ENCODE results near the gene ZNF816.

DNA sequence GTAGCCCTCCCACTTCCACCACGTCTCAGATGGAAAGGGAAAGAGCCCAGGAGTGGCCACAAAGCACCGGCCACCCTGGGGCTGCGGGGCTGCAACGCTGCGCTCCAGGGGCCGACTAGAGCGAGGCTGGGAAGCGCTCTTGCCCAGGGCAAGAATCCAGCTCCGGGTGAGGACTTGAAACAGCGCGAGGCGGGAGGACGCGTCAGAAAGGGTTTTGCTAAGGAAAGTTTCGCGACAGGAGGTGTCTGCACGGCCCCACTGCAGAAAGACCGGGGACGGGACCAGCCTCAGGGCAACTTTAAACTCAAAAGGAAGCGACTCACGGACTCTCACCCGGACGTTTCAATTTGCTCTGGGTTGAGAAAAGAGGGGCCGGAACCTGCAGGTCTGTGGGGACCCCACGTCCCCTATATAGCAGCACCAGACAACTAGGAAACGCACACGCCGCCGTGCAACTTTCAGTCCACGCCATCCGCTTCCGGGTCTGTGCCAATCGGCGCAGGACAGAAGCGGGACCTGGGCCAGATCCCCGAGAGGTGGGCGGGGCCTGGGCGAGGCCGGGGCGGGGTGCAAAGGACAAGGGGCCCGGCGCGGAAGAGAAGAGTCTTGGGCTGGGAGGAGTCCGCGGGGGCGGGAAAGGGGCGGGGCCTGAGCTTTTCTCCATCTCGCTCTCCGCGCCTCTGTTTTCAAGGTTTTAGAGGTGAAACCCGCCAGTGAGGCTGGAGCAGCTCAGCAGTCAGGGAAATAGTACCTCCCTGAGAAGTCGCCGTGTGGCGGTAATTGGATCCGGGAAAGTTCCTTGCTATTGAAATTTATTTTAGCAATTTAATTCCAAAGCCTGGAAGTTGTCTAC is at the start of gene ZNF816:
- TF ChIP-seq, protein P1, sequence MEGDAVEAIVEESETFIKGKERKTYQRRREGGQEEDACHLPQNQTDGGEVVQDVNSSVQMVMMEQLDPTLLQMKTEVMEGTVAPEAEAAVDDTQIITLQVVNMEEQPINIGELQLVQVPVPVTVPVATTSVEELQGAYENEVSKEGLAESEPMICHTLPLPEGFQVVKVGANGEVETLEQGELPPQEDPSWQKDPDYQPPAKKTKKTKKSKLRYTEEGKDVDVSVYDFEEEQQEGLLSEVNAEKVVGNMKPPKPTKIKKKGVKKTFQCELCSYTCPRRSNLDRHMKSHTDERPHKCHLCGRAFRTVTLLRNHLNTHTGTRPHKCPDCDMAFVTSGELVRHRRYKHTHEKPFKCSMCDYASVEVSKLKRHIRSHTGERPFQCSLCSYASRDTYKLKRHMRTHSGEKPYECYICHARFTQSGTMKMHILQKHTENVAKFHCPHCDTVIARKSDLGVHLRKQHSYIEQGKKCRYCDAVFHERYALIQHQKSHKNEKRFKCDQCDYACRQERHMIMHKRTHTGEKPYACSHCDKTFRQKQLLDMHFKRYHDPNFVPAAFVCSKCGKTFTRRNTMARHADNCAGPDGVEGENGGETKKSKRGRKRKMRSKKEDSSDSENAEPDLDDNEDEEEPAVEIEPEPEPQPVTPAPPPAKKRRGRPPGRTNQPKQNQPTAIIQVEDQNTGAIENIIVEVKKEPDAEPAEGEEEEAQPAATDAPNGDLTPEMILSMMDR (IDR thresholded peaks at IDR 0.05), result no peak
- TF ChIP-seq POLR2A (IDR thresholded peaks at IDR 0.05) (no peak), POLR2AphosphoS5 (IDR thresholded peaks at IDR 0.05) (peak in 2 of 3 donors; percentile 5 to 48)

Measured in suprapubic skin (tissue), 4 donors.